H4 (cell line): ENCODE data around the gene DMAP1. TPM values are rescaled to one million over a fixed set of nuclear protein-coding genes. Genes with fewer than 3 reads are reported as not detected.

Source experiments
- DNase-seq: peaks from one replicate; pipeline ENCODE4 v3.0.0-alpha.2; 2015; ENCODE audit warnings: low spot score
- total RNA-seq: library from RNA; depleted of rRNA; stranded (reverse); fragments of >200 nt; shearing (Covaris generic); gene quantifications from 2 replicates; pipeline ENCODE4 v1.2.3, GENCODE V29; 2014

Gene DMAP1
- total RNA-seq, 1 experiment from 2014 or later: 15.3 TPM

DNA sequence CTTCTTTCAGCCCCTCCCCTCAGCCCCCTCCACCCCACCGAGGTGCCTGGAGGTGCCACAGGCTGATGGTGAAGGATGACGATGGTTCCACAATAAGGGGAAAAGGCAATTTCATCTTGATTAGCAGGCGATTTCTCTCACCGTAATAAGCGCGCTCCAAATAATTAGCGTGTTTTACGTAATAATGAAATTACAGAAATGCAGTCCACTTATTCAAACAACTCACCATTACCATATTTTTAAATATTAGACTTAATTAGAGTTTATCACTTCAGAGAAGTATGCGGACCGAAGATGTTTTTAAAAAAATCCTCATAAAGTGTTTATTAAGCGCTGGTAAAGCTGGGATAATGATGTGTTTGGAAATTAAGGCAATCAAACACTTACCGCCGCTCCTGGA, 14.9 kb downstream of the DMAP1 start:
- DNase-seq: no peak

DNA sequence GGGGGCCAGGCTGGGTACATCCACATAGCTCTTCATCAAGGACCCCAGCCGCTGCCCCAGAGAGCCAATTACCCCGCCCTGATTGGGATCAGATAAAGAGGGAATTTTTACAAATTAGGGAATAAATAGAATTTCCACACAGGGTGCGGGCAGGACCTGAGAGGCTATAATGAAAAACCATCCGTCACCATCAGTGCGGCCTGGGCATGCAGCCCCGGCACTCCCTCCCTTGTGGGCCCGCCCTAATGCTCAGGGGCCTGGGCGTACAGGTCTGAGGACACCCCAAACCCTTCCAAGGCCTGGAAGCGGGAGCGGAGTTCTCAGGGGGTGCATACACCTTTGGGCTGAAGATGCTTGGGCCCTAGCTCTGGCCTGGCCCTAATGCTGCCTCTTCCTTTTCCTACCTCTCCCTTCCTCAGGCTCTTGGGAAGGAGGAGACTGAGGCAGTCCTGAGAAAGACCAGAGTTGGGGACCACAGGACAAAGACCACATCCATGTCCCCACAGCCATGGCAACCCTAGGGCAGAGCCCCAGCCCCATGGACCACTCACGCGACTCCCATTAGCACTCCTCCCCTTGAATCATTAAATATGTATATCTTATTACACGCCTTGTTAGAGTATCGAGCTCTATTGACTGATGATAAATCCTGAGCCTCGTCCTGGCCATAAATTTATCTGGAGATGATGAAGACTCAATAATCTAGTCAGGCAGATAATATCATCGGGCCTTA, 16.3 kb downstream of the DMAP1 start:
- DNase-seq: no peak

DNA sequence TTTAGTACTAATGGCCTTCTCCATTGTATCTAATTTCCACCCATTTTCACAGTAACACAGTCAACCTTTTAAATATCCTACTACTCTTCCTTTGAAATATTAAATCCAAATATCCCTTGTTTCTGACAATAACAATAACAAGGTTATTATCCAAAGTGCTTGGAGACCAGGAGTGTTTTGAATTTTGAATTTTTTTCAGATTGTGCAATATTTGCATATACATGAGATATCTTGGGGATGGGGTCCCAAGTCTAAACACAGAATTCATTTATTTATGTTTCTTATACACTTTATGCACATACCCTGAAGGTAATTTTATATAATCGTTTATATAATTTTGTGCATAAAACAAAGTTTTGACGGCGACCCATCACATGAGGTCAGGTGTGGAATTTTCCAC, 17.5 kb downstream of the DMAP1 start:
- DNase-seq: no peak

DNA sequence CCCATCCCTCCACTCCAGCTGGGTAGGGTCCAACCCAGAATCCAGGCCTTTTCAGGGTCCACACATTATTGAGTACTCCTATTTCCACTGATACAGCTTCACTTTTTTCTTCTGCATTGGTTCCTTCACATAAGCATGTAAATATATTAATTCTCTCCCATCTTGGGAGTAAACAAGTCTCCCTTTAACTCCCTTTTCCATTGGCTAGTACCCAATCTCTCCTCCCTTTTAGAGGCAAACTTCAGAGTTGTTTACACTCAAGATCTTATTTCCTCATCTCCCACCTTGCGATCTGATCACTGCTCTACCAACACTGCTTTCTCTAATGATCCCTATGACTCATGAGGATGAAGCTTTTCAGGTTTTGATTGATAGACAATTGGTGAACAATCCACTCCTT, 20.3 kb downstream of the DMAP1 start:
- DNase-seq: no peak

DNA sequence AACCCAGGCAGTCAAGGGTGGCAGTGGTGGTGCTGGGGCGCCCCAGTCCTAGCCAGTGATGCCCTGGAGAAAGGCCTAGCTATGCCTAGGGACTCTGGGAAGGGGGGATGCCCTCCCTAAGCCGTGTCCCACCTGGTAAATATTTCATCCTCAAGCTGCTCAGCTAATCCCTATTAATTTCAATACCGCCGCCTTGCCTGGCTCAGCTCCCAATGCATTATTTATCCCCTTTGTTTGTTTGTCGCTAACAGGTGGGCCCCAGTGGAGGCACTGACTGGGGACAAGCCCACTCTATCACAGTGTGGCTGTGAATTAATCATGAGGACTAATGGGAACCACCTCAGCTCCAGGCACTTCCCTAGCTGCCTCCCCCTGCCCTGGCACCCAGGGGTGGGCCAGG, 22.5 kb downstream of the DMAP1 start:
- DNase-seq: no peak

DNA sequence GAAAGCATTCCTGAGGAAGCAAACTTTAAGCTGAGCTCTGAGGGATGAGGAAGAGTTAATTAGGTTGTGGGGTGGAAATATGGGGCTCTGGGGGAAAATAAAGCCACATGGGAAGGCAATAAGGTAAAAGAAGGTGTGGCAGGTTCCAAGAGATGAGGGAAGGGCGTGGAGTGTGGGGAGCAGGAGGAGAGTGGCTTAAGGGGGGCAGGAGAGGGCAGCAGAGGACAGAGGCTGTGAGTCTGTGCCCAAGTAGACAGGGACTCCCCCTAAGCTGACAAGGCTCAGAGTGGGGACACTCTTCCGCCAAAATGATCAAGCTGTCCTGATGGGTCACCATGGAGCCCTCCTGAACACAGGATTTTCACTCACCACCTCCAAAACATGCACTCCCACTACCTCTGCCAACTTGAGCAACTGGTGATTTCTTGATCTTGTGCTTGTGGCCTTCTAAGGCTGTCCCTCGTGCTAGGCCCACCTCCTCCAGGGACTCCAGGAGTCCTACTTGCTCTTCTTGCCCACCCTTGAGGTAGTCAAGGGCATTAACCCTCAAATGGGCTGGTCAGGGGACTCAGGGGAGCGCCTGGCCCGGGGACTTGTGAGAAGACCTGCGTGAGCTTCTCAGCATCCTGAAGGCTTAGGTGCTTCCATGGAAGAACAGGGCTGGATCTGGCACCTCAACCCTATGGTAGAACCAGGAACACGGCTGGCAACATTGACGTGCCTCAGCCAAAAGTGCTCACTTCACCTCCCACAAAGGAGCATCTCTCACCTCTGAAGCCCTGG, 23.4 kb downstream of the DMAP1 start:
- DNase-seq: no peak

DNA sequence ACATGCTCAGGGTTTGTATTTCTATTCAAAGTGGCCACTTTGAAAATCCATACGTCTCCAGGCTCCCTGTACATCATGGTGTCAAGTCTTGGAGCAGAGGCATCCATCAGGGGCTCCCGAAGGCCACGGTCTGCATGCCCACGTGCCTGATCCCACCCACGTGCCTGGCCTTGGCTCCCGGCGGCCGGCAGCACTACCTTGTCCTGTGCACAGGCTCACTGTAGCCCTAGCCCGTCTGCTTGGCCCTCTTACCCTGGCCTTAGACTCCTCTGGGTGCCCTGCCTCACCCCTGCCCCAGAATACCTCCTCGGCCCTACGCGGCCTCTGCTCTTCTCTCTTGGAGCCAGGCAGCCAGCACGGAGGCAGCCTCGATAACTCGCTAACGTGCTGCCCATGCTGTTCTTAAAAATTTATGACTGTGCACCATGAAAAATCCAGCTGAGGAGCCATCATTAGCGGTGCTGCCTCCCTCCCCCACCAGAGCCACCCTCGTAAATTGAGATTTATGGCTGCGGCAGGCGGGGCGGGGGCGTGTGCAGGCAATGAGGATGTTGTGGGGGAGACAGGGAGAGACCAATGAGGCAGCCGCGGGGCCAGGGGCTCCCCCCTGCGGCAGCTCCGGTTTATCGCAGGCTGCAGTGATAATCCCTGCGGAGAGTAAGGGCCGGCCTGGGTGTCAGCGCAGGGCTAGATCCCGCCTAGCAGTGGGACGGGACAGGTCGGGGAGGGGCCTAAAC, 24.6 kb downstream of the DMAP1 start:
- no peak for DNase-seq

DNA sequence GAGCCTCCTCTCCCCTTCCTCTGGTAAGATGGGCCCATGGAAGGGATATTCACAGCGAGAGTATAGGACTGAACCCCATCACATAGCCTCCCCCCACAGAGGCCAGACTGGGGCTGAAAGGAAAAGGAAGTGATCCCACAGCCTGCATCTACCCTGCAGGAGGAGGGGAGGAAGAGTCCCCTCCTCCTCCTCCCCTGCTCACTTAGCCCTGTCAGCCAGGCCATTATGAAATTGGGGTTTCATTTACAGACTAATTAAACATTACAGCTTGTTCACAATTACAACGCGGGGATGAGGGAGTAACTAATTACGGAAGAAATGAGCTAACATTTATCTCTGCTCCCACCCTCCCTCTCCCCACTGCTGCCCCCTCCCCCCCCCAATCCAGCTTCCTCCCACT, 25.4 kb downstream of the DMAP1 start:
- no peak for DNase-seq

DNA sequence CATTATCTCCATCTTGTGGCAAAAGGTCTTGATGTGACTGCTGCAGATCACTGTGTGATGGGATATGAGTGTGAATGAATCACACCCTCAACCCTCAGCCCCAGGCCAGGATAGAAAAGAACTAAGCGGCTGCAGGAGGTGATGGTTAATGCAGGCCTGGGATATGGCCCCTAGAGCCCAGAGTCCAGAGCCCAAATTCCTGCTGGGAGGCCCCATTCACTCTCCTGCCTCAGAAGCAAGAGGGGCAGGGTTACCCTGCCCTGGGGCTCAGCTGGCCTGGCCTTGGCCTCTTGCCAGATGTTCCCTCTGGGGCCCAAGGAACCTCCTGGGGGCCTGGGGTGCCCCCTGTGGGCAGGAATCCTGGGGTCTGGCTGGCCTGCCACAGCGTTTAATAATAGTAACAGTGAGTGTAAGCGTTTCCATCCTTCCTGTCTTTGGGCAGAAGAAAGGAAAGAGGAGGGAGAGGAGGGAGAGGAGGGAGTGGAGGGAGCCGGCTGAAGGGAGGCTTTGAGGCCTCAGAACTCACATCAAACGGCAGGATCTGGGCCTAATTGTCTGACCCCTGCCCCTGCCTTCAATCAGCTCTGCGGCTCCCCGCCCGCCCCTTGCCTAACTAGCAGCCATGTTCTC, 26.2 kb downstream of the DMAP1 start:
- DNase-seq: no peak

DNA sequence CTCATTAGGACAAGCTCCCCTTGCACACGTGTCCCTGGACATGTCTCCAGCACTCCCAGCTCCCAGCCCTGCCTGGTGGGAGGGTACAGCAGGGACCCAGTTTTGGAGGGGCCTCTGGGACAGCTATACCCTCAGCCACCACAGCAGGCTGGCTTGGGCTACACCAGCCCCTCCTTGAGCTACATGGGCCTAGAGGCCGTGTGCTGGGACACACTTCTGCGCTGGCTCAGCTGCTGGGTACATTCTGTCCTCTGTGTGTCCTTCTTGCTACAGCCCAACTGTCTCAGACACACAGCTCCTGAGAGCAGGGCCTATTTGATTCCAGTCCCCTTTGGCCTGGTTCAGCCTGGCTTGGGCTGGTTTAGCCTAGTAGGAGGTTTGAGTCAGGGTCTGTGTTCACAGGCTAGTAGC, 26.7 kb downstream of the DMAP1 start:
- DNase-seq: no peak

DNA sequence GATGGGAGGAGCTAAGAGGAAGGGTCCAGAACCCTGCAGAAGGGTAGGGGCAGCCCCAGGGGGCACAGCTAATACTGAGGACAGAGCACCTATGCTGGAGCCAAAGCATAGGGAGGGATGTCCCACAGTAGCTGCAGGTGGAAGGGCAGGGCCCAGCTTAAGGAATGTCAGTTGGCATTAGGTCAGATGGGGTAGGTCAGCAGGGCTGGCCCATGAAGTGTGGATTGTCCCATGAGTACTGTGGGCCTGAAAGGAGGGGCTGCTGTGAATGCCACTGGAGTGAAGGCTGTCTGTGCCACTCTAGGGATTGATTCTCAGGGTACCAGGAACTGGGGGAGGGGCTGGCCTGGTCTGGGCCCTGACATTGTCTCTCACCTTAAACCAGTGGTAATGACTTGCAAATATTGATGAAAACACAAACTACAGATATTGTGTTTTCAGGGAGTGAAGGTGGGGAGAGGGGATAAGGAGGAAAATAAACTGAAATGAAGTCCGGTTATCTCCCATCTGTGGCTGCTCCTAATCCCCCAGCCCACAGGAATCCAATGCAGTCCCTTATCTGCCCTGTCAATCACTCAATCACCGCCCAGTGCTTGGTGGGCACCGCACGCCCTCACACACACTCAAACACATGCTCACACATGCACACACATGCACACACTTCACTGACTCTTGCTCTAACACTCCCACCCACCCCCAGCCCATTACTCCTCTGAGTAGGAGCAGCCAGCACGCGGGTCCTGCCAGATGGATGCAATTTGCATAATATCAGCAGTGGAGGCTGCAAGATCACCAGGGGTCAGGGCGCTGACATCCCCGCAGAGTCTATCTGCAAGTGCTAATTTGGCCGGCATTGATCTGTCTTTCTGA, 27.8 kb downstream of the DMAP1 start:
- DNase-seq: no peak

DNA sequence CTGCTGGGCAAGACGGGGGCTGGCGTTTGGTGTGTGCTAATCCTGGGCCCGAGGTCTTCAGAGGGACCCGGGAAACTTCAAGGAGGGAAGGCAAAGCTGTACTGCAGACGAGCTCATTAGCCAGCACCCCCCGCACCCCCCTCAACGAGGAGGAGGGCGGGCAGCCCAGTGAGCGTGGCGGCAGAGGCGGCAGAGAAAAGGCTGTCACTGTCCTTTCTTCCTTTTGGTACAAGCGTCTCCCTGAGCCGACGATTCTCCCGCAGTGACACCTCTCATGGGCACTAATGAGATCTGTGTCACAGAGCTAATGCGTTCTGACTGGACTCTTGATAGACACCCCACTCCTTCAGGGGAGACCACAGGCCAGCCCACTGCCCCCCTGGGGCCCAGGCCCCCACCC, 29.5 kb downstream of the DMAP1 start:
- no peak for DNase-seq

DNA sequence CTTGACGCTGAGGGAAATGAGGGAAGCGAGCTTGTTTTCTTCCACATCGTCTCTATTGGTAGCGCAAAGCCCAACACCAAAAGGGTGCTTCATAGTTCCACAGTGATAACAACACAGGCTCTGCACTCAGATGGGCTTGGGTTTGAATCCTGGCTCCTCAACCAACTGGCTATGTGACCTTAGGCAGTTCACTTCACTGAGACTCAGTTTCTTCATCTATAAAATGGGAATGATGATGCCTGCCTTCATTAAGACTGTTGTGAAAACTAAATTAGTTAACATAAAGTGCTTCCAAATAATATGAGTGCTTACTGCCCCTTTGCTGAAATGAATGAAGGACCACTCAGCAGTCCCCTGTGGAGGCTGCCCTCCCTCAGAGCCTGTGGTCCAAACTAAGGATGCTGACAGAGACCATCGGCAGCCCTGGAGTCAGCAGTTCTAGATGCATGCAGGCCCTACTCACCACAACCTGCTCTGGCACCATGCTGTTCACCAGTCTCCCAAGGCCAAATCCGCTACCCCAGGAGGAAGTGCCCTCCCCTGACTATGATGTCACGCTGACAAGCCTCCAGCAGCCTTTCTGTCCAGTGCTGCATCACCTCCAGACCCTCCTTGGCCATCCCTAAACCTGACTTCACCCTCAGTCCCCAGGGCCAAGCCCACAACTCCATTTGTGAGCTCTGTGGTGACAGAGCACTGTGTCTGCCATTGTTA, 30.7 kb downstream of the DMAP1 start:
- DNase-seq: no peak

DNA sequence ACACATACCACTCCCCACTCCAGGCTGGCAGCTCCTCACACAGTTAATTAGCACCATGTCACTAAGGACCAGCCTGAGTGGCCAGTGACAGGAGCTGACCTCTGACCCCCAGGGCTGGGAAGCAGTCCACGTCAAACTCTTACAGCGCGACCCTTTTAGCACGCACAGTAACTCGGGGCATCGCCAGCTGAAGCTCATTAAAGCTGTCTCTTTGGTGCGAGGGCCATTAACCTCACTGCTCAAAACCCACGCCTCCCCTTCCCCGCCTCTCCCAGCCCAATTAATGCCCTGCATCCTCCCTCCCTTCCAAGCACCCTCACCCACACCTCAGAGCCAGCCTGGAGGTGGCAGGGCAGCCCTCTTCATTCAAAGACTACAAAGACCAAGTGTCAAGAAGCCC, 31.7 kb downstream of the DMAP1 start:
- DNase-seq: no peak

DNA sequence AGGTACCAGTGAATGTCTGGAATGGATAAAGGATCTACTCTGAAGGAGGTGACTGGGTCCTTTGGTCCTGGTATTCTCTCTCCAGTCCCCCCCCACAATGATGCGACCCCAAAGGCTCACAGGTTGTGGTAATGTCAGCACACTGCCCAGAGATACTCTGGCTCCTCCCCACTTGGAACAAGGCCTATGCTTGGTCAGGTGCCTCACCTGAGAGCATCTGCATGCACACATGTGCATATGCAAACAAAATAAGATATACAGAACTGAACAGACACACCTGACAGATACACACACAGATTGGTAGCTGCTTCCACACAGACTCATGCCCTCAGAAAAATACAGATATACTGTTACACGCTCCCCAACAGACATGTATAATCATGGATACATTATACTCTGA, 33.5 kb downstream of the DMAP1 start:
- no peak for DNase-seq

DNA sequence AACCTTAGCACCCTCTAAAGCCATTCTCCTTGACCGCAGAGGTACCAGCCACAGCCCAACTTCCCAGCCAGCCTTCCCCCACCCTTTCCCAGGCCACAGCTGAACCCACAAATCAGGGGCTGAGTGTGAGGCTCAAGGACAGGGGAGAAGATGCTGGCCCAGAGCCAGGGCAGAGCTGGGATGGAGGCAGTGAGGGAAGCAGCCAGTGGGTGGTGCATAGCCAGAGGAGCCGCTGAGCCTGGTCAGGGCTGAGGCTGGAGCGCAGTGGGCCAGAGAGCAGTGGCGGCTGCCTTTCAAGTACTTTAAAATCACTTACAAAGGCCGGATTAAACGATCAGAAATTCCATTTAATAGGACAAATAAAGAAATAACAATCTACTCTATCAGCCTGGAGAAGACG, 36.3 kb downstream of the DMAP1 start:
- no peak for DNase-seq

DNA sequence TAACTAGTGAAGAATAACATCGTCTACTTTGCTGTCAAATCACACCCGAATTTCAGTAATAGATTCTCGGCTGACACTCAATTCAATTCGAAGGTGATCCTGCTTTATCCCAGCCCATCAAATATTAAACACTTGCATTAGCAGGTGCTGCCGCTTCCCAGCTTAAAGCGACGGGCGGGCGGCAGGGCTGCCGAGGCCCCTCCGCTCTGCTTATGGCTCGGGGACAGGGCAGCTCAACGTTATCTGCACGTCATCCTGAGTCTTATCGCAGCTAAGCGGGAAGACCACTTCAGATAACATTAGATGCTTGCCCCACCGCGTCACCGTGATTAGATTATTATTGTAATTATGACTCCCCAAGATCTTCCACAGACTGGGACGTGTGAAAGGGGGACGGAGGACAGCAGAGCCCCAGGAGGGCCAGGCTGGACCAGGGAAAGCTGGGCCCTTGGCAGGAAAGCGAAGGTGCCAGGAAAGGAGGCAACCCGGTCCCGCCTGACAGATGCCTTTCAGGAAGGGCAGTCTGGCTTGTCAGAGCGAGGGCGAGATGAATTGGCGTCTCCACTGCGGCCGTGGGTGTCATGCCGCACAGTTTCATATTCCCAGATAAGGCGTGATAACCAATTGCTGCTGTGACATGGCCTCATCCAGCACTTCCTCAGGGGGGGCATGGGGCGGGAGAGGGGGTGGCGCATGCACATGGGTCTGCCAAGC, 37.0 kb downstream of the DMAP1 start:
- DNase-seq: no peak

DNA sequence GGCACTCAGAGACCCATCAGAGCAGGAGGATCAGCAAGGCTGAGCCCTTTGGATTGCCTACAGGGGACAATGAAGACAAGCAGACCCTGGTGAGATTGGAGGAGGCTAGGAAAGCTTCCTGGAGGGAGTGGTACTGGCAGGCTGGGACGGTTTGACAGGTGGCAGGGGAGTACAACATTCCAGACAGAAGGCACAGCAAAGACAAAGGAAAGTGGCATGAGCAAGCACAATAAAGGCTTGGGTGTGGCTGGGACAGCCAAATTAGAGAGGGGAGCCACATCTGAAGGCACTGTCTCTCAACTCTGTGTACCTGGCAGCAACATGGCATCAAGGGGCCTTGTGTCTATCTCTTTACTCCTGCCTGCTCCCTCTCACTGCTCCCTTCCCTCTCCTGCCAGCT, 38.2 kb downstream of the DMAP1 start:
- no peak for DNase-seq

DNA sequence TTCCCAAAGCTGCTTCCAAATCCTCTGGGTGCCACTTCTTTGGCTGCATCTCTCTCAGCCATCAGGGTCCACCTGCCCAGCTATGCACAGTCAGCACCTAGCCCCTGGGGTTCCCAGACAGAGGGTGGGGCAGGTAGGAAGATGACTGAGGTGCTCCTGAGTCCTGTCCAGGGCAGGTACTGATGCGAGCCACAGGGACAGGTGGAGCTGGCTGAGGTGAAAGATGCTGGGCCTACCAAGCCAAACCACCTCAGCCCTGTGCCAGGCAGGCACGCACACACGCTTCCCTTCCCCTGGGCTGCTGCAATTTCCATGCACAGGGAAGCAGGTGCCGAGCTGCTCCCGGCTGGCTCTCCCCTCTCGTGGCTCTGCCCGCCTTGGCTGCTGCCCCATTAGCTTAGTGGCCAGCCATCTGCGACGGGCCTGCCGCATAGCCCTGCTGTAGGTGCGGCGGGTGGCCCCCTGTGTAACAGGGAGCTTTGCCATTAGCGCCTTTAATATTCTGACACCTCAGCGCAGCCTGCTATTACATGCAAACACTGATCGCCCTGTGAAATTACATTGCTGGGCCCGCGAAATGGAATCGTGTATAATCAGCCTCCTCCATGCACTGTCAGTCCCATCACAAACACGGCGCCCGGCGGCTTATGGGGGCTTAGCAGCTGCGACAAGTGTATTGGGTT, 38.9 kb downstream of the DMAP1 start:
- DNase-seq: no peak
